Measurements from ENCODE around the gene TMEM54.

TMEM54 gene

DNA sequence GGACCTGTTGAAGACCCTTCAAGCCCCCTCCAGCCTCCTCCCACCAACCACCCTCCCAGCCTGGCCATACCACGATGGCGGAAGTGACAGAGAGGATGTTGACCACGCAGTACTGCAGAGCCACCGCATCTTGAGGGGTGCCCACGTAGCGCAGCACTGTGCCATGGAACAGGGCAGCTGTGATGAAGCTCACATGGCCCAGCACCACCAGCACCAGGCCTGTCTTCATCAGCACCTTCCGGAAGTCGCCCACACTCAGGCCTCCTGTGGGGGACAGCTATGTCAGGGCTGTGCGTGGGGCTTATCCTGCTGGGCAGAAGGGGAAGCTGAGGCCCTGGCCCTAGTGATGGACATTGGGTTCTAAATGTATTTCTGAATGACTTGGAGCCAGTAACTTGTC lies 3.1 kb downstream of the TMEM54 start:
- DNase-seq, result no peak
- intact Hi-C loops (cut with DNase I), result no loop called here

DNA sequence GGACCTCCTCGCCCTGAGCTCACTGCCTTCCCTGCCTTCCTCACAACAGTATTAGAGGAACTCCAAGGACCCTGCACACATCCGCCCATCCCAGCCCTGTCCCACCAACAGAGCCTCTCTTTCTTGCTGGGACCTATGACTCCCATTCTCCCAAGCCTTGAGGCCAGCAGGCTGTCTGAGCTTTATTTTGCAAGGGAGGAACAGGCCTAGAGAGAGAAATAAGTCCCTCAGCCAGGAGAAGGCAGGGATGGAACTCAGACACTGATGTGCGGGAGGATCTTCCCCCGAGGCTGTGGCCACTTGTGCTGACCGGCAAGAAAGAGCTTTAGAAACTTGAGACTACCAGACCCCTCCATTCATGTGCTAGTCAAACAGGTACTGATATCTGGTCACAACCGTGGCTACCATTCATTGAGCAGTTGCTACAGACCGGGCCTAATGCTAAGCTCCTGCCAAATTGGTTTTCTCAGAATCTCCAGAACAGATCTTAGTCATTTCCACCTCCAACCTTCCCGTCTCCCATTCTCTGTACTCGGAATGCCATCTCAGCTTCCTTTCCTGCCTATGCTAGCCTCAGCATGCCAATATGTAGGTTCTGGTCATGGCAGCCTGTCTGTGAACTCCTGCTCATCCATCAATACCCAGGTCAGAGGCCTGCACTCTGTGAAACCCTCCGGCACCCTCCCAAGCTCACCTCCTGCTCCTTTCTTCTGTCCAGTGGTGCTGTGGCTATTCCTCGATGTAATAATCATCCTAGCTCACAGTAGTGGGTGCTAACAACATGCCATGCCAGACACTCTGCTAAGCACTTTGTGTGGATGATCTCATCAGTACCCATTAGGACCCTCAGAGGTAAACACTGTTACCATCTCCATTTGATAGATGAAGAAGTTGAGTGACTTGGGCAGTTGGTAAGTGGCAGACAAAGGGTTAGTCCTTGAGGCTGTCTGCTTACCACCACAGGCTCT lies 3.8 kb downstream of the TMEM54 start:
- intact Hi-C loops (cut with DNase I), result no loop called here
- DNase-seq, result peak in 1 of 42 donors; percentile 8

DNA sequence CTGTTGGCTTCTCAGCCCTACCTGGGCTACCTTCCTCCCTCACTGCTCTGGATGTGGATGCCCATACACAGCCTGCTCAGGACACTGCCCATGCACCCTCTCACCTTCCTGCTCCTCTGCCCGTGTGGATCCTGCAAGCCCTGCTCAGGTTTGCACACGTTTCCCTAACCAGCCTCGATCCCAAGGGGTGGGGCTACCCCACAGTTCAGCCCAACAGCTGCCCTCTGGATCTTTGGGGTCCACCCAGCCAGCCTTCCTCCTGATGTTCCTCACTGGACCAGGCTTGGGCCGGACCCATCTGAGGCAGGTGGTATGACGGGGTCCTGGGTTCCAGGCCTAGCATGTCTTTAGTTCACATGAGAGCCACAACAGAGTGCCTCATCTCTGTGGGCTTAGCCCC lies 4.7 kb downstream of the TMEM54 start:
- intact Hi-C loops (cut with DNase I), result no loop called here
- DNase-seq, result no peak

DNA sequence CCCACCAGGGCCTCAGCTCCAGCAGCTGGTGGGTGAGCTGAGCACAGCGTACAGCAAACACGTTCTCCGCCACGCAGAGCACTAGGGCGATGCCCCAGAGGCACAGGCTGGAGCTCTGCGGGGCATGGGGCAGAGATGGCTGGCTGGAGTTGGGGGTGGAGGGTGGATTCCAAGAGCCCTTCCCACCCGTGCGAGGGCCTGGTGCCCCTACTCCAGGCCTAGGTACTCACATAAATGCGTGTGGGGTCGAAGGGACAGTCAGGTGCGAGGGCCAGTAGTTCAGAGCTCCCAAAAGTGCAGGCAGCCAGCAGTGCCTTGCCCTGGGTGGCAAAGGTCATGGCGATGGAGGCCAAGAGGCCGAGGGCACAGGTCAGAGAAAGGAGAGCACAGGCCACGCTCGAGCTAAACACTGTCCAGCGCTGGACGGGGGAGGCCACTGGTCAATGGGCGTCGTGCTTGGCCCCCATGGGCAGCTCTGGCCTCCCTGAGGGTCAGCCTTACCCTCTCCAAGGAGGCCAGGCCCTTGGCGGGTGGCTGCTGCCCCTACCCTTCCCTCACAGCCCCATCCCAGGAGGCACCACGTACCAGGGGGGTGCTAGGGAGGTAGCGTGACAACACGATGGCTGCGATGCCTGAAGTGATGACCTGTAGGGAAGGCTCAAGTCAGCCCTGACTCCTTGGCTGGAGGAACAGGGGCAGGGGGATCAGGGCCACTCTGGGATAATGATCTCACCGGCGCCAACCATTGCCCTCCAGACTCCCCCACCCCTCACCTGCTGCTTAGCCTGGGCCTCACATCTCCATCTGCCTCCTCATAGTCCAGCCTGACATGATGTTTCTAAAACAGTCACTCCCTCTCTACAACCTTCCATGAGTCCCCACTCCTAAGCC lies 5.6 kb downstream of the TMEM54 start:
- peak in 4 of 42 donors; percentile 8 to 24 (median 17) for DNase-seq
- intact Hi-C loops (cut with DNase I), result no loop called here

DNA sequence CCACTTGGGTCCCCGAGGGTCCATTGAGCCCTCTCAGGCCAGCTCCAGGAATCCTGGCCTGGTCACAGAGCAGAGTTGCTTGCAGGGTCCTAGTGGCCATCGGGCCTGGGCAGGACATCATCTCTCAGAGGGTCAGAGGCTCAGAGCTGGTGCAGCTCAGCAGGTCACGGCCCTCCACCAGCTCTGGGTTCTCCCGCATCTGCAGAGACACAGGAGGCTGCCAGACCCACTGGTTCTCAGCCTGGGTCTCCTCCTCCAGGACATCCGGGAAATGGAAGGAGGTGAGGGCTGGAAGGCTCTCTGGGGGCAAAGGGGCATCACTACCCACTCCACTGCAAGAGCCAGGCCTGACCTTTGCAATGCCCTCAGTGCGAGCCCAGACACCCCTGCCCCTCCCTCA lies 6.5 kb downstream of the TMEM54 start:
- intact Hi-C loops (cut with DNase I), result no loop called here
- peak in 3 of 42 donors; percentile 15 to 28 (median 17) for DNase-seq

DNA sequence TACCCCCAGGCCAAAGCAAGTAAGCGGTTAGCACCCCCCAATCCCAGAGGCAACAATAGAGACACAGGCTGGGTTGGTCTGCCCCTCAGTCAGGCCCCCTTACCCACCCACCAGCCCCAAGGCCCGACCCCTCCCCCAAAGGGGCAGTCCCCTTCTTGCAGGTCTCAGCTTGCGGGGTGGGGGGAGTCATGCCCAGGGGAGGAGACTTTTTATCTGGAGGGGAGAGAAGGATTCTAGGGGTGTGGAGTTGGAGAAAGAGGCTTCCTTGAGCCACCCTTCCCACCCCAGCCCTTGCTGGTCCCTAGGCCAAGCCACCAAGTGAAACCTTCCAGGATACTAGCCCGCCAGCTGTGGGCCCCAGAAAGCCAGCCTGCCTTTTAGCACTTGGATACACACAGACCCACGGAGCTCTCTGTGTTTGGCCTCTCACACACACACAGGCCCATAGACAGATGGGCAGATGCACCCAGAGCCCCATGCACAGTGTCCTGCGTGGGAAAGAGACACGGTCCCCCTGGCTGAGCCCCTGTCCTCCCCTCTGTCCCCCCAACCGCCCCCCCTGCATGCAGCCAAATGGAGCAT lies 7.1 kb downstream of the TMEM54 start:
- peak in 3 of 42 donors; percentile 18 to 30 (median 20) for DNase-seq
- intact Hi-C loops (cut with DNase I), result no loop called here

DNA sequence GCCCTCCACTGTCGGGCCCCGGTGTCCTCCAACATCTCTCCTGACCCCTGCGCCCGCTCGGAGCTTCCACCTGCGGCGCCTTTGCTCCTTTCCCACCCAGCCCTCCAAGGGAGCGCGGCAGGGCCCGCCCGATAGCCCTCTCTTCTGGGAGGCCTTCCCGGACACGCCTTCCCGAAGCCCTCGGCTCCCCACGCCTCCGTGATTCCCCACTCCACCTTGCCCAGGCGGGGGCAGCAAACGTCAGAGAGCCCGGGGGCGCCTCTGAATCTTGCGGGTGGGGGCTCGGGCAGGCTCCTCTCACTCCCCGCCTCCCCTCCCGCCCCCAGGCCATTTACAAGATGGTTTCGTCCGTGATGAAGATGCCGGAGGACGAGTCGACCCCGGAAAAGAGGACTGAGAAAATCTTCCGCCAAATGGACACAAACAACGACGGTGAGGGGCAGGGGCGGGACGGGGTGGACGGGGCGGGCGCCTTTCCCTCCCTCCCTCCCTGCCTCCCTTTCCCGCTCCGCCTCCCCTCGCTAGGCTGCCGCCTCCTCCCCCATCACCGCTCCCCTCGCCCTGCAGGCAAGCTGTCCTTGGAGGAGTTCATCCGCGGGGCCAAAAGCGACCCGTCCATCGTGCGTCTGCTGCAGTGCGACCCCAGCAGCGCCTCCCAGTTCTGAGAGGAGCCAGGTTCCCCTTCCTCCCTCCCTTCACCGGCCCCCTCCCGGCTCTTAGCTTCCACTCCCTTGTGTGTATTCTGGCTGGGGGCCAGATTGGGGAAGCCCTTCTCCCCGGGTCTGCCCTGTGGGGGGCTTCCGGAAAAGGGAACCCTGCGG lies 7.8 kb downstream of the TMEM54 start:
- intact Hi-C loops (cut with DNase I), result no loop called here
- DNase-seq, result peak in 41 of 42 donors; percentile 44 to 85 (median 73)

DNA sequence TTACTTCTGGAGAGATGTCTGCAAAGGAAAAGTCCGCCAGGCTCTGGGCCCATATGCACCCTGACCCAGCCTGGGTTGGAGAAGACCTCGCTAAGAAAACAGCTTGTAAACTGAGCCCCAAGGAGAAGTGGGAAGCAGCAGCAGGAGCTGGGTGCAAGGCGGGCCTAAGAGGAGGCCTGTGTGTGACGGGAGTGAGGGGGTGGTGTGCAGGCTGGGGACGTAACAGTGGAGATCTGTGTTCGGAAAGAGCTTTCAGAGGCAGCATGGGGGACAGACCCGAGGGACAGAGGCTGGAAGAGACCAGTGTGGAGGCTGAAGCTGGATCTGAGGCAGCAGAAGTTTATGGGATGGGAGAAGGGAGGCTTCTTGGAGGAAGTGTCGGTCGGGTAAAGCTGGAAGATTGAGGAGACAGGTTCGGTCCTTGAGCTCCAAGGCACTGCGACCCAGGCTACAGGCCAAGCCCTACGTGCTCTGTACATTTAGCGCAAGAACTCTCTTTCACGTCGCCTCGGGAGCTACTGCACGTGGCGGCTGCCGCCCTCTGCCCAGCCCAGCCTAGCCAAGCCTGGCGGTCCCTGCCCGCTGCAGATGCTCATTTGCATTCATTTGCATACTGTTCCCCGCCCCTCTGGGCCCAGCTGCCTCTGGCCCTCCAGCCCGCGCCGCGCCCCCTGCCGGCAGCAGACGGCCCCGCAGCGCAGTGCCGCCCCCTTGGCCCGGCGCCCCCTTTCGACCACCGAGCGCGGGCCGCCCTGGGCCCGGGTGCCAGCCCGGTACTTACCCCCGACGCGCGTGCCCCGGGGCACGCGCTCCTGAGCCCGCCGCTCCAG lies 8.6 kb downstream of the TMEM54 start:
- peak; percentile 80 to 94 (median 88) for DNase-seq
- intact Hi-C loops (cut with DNase I), result no loop called here

DNA sequence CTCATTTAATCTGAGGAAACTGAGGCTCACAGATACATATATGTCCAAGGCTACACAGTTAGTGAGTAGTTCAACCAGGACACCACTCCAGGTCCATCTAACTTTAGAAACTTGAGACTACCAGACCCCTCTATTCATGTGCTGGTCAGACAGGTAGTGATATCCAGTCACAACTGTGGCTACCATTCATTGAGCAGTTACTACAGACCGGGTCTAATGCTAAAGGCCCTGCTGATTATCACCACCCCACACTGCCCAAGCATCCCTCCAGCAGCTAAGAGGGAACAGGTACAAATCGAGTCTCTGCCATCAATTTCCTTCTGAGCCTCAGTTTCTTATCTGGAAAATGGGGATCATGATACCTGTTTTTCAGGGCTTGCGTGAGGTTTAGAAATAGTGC lies 9.6 kb downstream of the TMEM54 start:
- no peak for DNase-seq
- intact Hi-C loops (cut with DNase I), result no loop called here

DNA sequence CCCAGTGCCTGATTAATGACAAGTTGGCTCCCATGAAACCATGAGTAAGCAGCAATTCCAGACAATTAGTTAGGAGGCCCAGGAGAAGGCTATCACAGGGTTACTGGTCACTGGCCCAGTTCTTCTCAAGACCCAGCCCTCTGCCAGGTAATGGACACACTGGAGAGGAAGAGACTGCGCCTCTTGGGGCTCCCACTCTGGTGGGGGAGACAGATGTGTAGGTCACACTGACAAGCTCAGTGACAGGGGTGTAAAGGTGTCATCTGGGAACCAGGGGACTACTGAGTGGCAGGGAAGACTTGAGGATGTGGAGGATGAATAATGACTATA lies 10.0 kb downstream of the TMEM54 start:
- intact Hi-C loops (cut with DNase I), result no loop called here
- peak in 1 of 42 donors; percentile 8 for DNase-seq

DNA sequence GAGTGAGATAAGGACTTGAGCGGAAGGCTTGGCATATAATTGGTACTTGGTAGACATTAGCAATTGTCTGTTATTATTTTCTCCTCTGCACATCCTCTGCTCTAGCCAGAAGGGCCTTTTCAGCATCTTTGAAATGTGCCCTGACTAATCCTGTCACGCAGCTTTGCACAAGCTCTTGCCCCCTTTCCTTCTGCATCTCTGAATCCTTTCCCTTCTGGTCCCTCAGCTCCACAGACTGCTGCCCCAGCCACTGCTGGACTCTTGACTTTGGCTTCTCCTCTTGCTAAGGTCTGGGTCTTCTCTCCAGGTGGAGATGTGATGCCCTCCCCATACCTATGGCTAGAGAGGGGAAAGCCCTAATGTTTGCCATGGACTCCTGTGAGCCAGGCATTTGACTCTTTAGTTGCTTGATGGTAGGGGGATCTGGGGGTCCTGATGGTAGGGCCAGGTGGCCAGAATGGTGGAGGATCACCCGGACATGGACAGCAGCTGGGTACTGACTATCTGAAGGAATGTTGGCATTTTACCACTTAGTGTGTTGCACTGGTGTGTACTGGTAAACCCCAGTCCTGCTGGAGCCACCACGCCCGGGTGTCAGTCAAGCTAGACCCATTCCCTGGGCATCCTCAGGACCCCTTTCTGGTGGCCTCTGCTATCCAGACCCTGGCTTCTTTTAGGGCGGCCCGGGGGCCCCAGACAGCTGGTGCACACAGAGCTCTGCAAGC lies 10.5 kb downstream of the TMEM54 start:
- intact Hi-C loops (cut with DNase I), result no loop called here
- peak in 2 of 42 donors; percentile 7 to 14 for DNase-seq

DNA sequence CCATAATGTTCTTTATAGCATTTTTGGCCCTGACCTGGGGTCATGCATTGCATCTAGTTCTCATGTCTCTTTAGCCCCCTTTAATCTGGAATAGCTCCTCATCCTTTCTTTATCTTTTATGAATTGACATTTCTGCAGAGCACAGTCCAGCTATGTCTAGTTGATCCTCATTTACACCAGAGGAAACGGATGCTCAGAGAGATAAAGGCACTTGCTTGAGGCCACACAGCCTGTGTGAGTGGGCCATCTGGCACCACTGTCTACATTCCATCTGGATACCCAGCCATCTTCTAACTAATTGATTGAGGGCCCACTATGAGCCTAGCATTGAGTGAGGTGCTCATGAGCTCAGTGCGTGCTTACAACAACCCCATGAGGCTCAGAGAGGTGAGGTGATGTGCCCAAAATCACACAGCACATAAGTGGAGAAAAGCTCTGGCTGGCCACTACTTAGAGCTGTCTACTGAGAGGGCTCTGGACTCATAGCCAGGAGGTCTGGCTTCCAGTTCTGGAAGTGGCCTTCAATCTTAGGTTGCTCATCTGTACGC lies 11.4 kb downstream of the TMEM54 start:
- DNase-seq, result peak in 1 of 42 donors; percentile 8
- intact Hi-C loops (cut with DNase I), result no loop called here

DNA sequence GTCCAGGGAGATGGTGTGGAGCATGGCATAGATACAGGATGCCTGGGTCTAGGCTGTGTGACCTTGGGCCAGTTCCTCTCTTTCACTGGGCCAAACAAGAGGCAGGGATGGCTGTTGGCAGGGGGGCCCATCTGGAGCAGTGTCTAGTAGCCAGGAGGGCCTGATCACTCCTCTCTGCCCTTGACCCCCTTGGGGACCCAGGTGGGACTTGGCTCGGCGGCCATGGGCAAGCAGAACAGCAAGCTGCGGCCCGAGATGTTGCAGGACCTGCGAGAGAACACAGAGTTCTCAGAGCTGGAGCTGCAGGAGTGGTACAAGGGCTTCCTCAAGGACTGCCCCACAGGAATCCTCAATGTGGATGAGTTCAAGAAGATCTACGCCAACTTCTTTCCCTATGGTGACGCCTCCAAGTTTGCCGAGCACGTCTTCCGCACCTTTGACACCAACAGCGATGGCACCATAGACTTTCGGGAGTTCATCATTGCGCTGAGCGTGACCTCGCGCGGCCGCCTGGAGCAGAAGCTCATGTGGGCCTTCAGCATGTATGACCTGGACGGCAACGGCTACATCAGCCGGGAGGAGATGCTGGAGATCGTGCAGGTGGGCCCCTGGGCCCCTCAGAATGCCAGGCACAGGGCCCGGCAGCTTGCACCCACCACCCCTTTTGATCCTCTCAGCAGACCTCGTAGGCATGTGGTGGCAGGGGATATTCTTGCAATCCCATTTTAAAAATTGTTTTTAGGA lies 12.3 kb downstream of the TMEM54 start:
- peak in 2 of 42 donors; percentile 16 to 45 for DNase-seq
- intact Hi-C loops (cut with DNase I), result no loop called here

DNA sequence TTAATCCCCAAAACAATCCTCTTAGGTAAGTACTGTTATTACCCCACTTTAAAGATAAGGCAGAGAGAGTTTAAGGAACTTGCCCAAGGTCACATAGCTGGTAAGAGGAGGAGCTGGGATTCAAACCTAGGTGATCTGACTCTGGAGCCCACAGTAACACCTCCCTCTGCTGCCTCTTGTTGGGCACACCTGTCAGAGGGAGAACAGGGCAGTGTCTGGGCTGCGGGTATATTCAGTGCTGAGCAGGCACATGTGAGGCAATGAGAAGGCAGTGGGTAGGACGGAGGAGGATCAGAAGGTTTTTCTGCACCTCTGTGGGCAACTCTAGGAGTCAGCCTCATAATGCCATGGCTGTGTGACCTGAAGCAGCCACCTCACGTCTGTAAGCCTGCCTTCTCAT lies 13.1 kb downstream of the TMEM54 start:
- intact Hi-C loops (cut with DNase I), result no loop called here
- peak in 4 of 42 donors; percentile 20 to 62 (median 52) for DNase-seq

DNA sequence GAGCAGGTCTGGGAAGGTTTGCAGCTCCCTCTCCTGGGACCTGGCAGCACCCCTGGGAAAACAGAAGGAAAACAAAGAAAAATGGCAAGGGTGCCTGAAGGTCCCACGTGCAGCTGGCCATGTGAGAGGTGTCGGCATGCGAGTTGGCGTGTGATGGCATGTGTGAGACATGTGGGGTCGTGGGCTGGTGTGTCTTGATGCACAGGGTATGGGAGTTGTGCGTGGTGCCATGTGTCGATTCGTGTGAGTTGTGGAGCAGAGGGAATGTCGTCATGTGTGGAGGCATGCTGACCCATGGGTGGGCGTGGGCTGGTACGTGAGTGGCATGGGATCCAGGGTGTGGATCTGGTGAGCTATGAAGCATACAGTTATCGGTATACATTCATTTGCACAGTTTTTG lies 13.6 kb downstream of the TMEM54 start:
- intact Hi-C loops (cut with DNase I), result no loop called here
- peak in 22 of 42 donors; percentile 51 to 82 (median 66) for DNase-seq

DNA sequence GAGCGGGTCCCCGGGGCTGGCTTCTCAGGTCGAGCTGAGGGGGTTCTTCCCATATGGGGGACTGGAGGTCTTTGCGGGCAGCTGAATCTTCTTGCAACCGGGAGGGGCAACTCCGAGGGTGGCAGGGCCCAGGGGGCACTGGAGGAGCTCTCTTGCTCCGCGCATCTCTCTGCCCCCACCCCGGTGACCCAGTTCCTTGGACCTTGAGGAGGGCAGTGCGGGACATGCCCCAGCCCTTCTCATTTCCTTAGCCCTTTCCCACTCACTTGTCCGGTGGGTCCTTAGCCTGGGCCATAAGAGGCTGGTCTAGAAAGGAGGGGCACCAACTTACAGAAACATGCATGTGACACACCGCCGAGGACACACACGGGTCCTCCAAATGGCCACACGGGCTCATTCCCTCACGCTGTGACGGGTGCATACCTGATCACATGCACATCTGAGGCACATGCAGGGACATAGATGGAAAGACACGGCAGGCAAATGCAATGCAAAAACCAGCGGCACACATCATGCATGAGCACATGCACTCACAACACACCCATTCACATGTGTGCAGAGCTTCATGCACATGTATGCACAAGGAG lies 14.3 kb downstream of the TMEM54 start:
- intact Hi-C loops (cut with DNase I), result no loop called here
- peak in 3 of 42 donors; percentile 6 to 49 (median 14) for DNase-seq
